GM12878 (cell line): Measurements from ENCODE around the gene GNAZ. TPM values are rescaled to one million over a fixed set of nuclear protein-coding genes. Genes with fewer than 3 reads are reported as not detected.

Experiments used
- ATAC-seq: fragments of 200-7000 bp; cut with Tn5 transposase; 3 replicates; pipeline ENCODE4 v1.9.1; 2020; ENCODE audit warnings: mild to moderate bottlenecking, moderate library complexity
- BruUV-seq: library from RNA; stranded (reverse); fragments of 400-500 nt; replicated peaks from 2 replicates; lab custom pipeline; 2021; lab: Mats Ljungman, UMichigan
- CTCF ChIA-PET: fragments of 300-600 bp; sonication (Branson Sonifier 250); formaldehyde crosslinking; extraction: SDS; loops from one replicate; lab custom pipeline; 2021; ENCODE audit warnings: inconsistent platforms; lab: Yijun Ruan, JAX
- POLR2A ChIA-PET: fragments of 350-600 bp; formaldehyde crosslinking; extraction: SDS; loops from one replicate; lab custom pipeline; 2021; ENCODE audit warnings: inconsistent platforms; lab: Charles Lee
- RAD21 ChIA-PET: fragments of 300-600 bp; sonication (Branson Sonifier 250); formaldehyde crosslinking; loops from one replicate; lab custom pipeline; 2023; ENCODE audit warnings: antibody characterized with exemption; ENCODE audit not compliant: unreplicated experiment; lab: Charles Lee
- SMC1A ChIA-PET: fragments of 300-600 bp; sonication (Branson Sonifier 250); formaldehyde crosslinking; loops from one replicate; lab custom pipeline; 2023; ENCODE audit not compliant: unreplicated experiment, uncharacterized antibody; lab: Charles Lee
- DNase-seq: peaks from one replicate; pipeline ENCODE4 v3.0.0-alpha.2; 2011; ENCODE audit warnings: low read depth, low spot score
- FAIRE-seq: peaks from 3 replicates; lab custom pipeline; 2011; peaks lifted over from hg19 to GRCh38; lab: Jason Lieb, UNC
- H2AFZ ChIP-seq: 2 replicates; pipeline ENCODE4 v1.6.0; 2011; ENCODE audit warnings: low read depth, low read length, control low read depth; ENCODE audit not compliant: control insufficient read depth
- H3K27ac ChIP-seq: 2 replicates; pipeline ENCODE4 v1.5.1; 2011; ENCODE audit warnings: control low read depth; ENCODE audit not compliant: control insufficient read depth, insufficient read depth
- H3K27me3 ChIP-seq, 2 experiments: replicated peaks in 1 of 2; 2 replicates each; pipeline versions ENCODE4 v1.6.0 to v1.6.1; 2011; ENCODE audit warnings: low read length in 1 of 2; ENCODE audit not compliant: control insufficient read depth in 2 of 2, insufficient read depth in 2 of 2
- H3K36me3 ChIP-seq, 2 experiments: 2 replicates each; pipeline ENCODE4 v1.5.1; 2011; ENCODE audit warnings: low read length in 1 of 2; ENCODE audit not compliant: control insufficient read depth in 2 of 2, insufficient read depth in 2 of 2
- H3K4me1 ChIP-seq: 2 replicates; pipeline ENCODE4 v1.6.1; 2011; ENCODE audit warnings: mild to moderate bottlenecking, low read length, moderate library complexity, mixed read lengths; ENCODE audit not compliant: control insufficient read depth, insufficient read depth
- H3K4me2 ChIP-seq: 2 replicates; pipeline ENCODE4 v1.6.0; 2011; ENCODE audit warnings: control low read depth; ENCODE audit not compliant: control insufficient read depth, insufficient read depth
- H3K4me3 ChIP-seq: fragments of 200-600 bp; sonication (generic); 2 replicates; pipeline ENCODE4 v1.5.1; 2016
- H3K79me2 ChIP-seq: 2 replicates; pipeline ENCODE4 v1.6.0; 2011; ENCODE audit warnings: low read length; ENCODE audit not compliant: control insufficient read depth, insufficient read depth
- H3K9ac ChIP-seq: 2 replicates; pipeline ENCODE4 v1.8.0; 2011; ENCODE audit warnings: low read length, control low read depth, mixed read lengths; ENCODE audit not compliant: control insufficient read depth, insufficient read depth
- H3K9me3 ChIP-seq: replicated peaks from 3 replicates; pipeline ENCODE4 v1.5.1; 2011; ENCODE audit warnings: mild to moderate bottlenecking, low read length; ENCODE audit not compliant: control insufficient read depth, insufficient read depth
- H4K20me1 ChIP-seq: 2 replicates; pipeline ENCODE4 v1.6.0; 2011; ENCODE audit not compliant: control insufficient read depth, insufficient read depth
- ASH2L ChIP-seq: fragments of 300-600, 200-600 bp; sonication (generic); IDR thresholded peaks from 2 replicates; pipeline ENCODE4 v1.6.1; 2017; ENCODE audit warnings: low read depth, mild to moderate bottlenecking, borderline replicate concordance
- BRCA1 ChIP-seq: IDR thresholded peaks from 2 replicates; pipeline ENCODE4 v1.6.1; 2011; ENCODE audit warnings: low read depth, low read length, improper control_type of control experiment
- FOS ChIP-seq: IDR thresholded peaks from 3 replicates; pipeline ENCODE4 v1.6.1; 2011; ENCODE audit warnings: borderline replicate concordance; ENCODE audit not compliant: insufficient read length; ENCODE audit errors: extremely low read depth
- NFYB ChIP-seq: IDR thresholded peaks from 2 replicates; pipeline ENCODE4 v1.6.1; 2011; ENCODE audit warnings: low read depth, mild to moderate bottlenecking, low read length, improper control_type of control experiment, moderate library complexity; ENCODE audit not compliant: insufficient read depth
- PML ChIP-seq: IDR thresholded peaks from 2 replicates; pipeline ENCODE4 v1.6.1; 2012; ENCODE audit warnings: low read length, inconsistent platforms
- SIX5 ChIP-seq: IDR thresholded peaks from 2 replicates; pipeline ENCODE4 v1.6.1; 2011; ENCODE audit warnings: mild to moderate bottlenecking, low read depth, low read length, moderate library complexity; ENCODE audit not compliant: severe bottlenecking
- WGBS: methylation state at CpG from one replicate; pipeline ENCODE4 v1.1.6; 2016; ENCODE audit warnings: low lambda C conversion rate; ENCODE audit not compliant: insufficient replicate concordance, insufficient coverage; ENCODE audit errors: missing lambda C conversion rate; 5-methylcytosine and 5-hydroxymethylcytosine counted together
- in situ Hi-C: fragments of 300-500 bp; cut with MboI; formaldehyde crosslinking; loops from 9 replicates; pipeline ENCODE4 v1.14.3; 2018; ENCODE audit warnings: mixed read lengths
- intact Hi-C: fragments of 100-400 bp; cut with micrococcal nuclease; formaldehyde crosslinking; loops from one replicate; pipeline ENCODE4 v1.14.2; 2022; ENCODE audit not compliant: unreplicated experiment
- polyA plus RNA-seq, 11 experiments: library from polyadenylated mRNA; depleted of rRNA in 4 of 11; unstranded in 6 of 11; stranded (reverse) in 5 of 11; fragments of >200 nt; fragmentation: Nextera tagmentation in 4 of 11; fragmentation: Illumina TruSeq in 1 of 11; extraction: Ambion mirVana in 4 of 11; extraction: Trizol in 1 of 11; gene quantifications; 1 replicate in 1 of 11; 2 replicates in 10 of 11; pipeline versions ENCODE4 v1.2.1 to v1.2.3, GENCODE V29; 2011 to 2016; ENCODE audit warnings: inconsistent platforms in 2 of 11, missing spikeins in 2 of 11, low read depth in 1 of 11
- total RNA-seq, 4 experiments: library from RNA; depleted of rRNA in 3 of 4; stranded (reverse); fragments of >200 nt in 3 of 4; fragmentation: Illumina TruSeq in 1 of 4; extraction: Trizol in 1 of 4; gene quantifications; 2 replicates each; pipeline versions ENCODE4 v1.2.1 to v1.2.3, GENCODE V29; 2013 to 2021
- TF ChIP-seq, protein P1 (sequence below): IDR thresholded peaks from 2 replicates; pipeline ENCODE4 v1.6.1; 2011; ENCODE audit warnings: borderline replicate concordance, low read depth, mild to moderate bottlenecking, moderate library complexity, low read length; ENCODE audit not compliant: insufficient read depth, poor library complexity, severe bottlenecking
- TF ChIP-seq, protein P2 (sequence below): fragments of 450-650 bp; formaldehyde crosslinking; IDR thresholded peaks from 2 replicates; pipeline ENCODE4 v1.4.0; 2020; ENCODE audit warnings: mild to moderate bottlenecking, moderate library complexity

GNAZ gene
- total and polyA plus RNA-seq, 10 of the 15 experiments (the other 5 are each of a cell fraction or from before 2014, with no cell fraction given): 0.09 to 1.0 (median 0.44) TPM; not detected in 1

DNA sequence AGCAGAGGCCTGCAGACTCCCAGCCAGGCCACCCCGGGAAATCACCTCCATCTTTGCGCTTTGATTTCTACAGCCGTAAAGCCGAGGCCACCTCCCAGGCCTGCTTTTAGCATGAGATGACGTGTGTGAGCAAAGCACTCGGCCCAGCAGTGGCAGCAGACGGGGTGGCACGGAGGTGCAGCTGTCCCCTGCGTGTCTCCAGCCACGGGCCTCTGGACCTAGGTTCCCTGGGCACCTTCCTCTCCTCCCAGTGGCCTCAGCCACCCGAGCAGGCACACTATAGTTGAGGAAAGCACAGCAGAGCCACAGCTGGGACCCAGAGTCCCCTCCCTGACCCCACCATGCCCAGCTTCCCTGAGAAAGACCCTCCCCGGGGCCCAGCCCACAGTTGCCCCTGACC is 15.9 kb downstream of the GNAZ start:
- Histone ChIP-seq H3K79me2 (no peaks in the 10 kb centered on the region), H3K9ac (no peak overlapping the region), H3K9me3 (no peaks in the 10 kb centered on the region), H3K36me3 (no peaks in the 10 kb centered on the region), H3K4me2 (no peak overlapping the region), H3K27me3 (no peaks in the 10 kb centered on the region), H2AFZ (no peak overlapping the region), H3K4me3 (no peak overlapping the region), H3K4me1 (no peaks in the 10 kb centered on the region), H4K20me1 (no peaks in the 10 kb centered on the region), H3K27ac (no peak overlapping the region)
- BruUV-seq: no TSS peak
- TF ChIP-seq NFYB (no peak), SIX5 (no peak), PML (no peak), ASH2L (no peak), FOS (no peak), BRCA1 (no peak)
- TF ChIP-seq, protein P1, sequence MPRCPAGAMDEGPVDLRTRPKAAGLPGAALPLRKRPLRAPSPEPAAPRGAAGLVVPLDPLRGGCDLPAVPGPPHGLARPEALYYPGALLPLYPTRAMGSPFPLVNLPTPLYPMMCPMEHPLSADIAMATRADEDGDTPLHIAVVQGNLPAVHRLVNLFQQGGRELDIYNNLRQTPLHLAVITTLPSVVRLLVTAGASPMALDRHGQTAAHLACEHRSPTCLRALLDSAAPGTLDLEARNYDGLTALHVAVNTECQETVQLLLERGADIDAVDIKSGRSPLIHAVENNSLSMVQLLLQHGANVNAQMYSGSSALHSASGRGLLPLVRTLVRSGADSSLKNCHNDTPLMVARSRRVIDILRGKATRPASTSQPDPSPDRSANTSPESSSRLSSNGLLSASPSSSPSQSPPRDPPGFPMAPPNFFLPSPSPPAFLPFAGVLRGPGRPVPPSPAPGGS: no peak
- TF ChIP-seq, protein P2, sequence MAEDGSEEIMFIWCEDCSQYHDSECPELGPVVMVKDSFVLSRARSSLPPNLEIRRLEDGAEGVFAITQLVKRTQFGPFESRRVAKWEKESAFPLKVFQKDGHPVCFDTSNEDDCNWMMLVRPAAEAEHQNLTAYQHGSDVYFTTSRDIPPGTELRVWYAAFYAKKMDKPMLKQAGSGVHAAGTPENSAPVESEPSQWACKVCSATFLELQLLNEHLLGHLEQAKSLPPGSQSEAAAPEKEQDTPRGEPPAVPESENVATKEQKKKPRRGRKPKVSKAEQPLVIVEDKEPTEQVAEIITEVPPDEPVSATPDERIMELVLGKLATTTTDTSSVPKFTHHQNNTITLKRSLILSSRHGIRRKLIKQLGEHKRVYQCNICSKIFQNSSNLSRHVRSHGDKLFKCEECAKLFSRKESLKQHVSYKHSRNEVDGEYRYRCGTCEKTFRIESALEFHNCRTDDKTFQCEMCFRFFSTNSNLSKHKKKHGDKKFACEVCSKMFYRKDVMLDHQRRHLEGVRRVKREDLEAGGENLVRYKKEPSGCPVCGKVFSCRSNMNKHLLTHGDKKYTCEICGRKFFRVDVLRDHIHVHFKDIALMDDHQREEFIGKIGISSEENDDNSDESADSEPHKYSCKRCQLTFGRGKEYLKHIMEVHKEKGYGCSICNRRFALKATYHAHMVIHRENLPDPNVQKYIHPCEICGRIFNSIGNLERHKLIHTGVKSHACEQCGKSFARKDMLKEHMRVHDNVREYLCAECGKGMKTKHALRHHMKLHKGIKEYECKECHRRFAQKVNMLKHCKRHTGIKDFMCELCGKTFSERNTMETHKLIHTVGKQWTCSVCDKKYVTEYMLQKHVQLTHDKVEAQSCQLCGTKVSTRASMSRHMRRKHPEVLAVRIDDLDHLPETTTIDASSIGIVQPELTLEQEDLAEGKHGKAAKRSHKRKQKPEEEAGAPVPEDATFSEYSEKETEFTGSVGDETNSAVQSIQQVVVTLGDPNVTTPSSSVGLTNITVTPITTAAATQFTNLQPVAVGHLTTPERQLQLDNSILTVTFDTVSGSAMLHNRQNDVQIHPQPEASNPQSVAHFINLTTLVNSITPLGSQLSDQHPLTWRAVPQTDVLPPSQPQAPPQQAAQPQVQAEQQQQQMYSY (CRISPR knock-in tag): no peak
- ATAC-seq: no peak
- ChIA-PET SMC1A (interaction anchor here (1.5 kb wide), 1 partner anchor 126 kb away, joined by 7 read pairs; no protein-coding TSS in a partner anchor), CTCF (no interaction called here), POLR2A (no interaction called here), RAD21 (no interaction called here)
- WGBS: 31% methylated on average over 12 of the region's 12 CpGs
- FAIRE-seq: no peak
- DNase-seq: no peak
- intact Hi-C loops (no loop called here), in situ Hi-C loops (no loop called here)
